AG08395 (cell line): ENCODE measurements around the gene GPR158.

Experiments
- DNase-seq: peaks from one replicate; pipeline ENCODE4 v3.0.0; 2012; ENCODE audit warnings: mixed read lengths, low spot score

Gene GPR158

DNA sequence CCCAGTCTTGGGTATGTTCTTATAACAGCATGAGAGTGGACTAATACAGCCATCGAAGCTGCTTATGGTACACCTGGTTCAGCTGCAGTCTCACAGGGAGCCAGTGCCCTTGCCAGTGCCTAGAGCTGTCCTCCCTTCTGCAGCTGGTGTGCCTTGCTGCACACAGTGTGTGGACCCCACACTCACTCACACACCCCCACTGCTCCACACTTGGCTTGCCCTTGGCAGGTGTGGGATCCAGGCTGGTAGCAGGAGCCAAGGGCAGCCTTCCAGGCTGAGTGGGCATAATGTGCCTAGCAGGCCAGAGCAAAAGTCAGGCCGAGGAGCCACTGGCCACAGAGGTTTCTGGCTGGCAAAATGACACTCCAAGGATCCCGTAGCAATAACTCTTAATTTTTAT lies 217.3 kb downstream of the GPR158 start:
- DNase-seq = no peak

DNA sequence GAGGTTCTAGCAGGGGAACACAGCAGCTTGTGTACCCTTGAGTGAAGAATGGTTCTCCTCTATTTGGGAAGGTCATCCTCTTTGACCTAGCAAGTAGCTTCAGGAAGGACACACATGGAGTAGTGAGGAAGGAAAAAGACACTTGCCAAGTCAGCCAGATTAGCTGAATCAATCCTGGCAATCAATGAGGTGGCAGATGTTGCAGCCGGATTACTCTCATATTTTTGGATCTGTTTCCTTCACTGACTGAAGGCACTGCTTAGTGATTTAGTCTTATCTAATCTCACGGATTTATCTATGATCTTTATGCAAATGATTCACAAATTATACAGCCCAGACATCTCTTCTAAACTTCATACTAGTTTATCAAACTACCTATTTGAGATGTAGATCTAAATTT lies 218.8 kb downstream of the GPR158 start:
- no peak for DNase-seq

DNA sequence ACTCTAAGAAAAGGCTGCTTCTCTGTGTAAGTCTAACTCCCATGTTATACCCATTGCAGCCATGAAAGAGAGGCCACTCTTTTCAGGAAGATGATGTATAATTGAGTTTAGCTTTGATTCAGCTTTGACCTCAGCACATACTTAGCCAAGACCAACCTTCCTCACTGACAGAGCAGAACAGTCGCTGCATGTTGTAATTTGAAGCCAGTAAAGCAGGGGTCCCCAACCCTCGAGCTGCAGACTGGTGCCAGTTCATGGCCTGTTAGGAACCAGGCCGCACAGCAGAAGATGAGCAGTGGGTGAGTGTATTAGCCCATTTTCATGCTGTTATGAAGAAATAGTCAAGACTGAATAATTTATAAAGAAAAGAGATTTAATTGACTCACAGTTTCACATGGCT lies 223.9 kb downstream of the GPR158 start:
- DNase-seq = no peak

DNA sequence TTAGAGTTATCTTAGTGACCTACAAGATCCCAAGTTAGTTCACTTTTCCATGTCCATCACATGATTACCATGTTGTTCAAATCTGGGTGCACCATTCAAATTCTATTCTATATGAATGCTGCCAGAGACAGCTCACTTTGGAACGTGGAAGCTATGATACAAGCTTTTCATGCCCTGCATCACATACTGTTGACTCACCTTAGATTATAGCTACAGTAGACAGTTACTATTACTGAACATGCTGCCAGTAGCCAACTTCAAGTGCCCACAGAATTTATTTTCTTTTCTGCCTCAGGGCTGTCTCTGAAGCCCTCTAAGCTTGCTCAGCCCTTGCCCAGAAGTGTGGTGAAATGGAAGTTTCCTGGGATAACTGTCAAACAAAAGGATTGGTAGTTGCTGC lies 231.1 kb downstream of the GPR158 start:
- no peak for DNase-seq

DNA sequence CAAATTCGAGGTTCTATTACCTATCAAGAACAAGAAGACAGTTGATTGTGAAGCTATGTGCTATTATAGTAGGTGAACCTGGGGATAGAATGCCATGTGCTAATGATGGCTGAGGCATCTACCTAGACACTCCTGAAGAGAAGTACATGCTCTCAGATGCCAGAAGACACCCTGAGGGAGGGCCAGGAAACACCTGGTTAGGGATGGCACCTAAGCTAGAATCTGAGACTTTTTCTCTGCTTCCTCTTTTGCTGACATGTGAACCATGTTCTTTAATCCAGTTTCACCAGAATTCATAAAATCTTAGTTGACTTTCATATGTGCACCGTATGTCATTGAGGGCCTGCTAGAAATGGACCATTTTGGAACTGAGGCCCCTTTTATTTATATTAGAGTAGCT lies 242.8 kb downstream of the GPR158 start:
- DNase-seq = no peak

GRCh38 chr10:25425776-25426175 lies 251.0 kb downstream of the GPR158 start:
- DNase-seq = no peak

DNA sequence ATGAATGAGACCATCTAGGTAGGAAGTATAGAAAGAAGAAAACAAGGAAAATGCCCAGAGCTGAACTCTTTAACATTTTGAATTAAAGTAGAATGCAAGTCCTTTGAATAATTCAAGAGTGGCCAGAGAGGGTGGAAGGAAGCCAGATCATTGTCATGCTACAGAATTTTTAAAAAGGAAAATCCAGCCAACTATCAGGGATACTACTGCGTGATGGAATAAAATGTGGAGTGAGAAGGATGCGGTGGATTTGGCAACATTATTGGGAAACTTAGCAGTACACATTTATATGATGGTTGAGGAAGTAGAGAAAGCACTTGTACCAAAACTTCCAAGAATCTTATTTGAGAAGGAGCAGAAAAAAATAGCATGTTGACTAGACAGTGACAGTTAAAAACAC lies 261.6 kb downstream of the GPR158 start:
- DNase-seq = no peak

DNA sequence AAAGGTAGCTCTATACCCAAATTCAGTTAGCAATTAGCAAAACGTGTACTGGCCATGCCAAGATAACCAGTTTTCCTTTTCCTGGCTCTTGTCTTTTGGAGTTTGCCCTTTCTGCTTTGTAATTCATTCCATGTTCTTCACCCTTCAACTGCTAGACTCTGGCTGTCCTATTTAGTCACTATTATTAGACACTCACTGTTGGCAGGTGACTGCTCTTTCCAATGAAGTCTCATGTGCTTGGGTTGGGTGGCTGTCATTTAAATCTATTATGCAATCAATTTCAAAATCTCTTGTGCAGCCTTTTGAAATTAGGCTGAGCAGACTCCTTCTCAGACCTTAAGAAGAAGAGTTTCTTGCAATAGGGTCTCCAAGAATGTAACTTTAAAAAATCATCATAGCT lies 266.5 kb downstream of the GPR158 start:
- no peak for DNase-seq

DNA sequence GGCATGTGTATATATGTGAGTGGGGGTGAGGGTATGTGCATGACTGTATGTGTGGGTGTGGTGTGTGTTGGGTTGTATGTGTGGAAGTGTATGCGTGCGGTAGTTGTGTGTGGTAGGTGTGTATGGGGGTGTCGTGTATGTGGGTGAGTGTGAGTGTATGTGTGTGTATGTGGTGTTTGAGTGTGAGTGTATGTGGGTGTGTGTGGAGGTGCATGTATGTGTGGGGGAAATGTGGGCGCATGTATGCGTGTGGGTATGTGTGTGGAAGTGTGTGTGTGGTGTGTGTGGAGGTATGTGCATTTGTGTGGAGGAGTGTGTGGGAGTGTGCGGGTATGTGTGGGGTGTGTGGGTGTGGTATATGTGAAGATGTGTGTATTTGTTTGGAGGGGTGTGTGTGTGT lies 269.5 kb downstream of the GPR158 start:
- no peak for DNase-seq

GRCh38 chr10:25451401-25451800 lies 276.6 kb downstream of the GPR158 start:
- DNase-seq = no peak

- no peak for DNase-seq
Measured at GRCh38 chr10:25453619-25454018, 278.8 kb downstream of the GPR158 start.

DNA sequence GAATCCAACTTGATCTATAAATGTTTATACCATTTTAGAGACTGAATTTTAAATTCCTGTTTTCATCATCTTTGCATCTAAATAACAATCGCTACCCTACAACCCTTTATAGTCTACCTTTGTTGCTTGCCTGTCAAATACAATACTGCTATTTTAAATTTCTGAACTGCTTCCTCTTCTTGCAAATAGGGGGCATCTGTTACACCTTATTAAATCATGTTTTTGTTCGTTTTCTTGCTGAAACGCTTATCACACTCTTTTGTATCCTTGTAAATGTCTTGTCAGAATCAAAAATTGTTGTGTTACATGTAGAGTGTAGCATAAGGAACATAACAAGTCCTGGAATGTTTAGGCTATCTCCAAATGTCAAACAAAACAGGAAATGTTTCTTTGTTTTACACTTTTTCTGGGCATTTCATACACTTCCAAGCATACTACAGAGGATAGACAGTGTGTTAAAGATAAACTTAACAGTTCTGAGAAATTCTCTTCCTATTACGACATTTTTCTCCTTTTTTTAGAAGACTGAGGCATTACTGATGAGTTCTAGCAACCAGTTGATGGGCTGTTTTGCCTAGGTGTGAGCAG lies 281.3 kb downstream of the GPR158 start:
- no peak for DNase-seq

DNA sequence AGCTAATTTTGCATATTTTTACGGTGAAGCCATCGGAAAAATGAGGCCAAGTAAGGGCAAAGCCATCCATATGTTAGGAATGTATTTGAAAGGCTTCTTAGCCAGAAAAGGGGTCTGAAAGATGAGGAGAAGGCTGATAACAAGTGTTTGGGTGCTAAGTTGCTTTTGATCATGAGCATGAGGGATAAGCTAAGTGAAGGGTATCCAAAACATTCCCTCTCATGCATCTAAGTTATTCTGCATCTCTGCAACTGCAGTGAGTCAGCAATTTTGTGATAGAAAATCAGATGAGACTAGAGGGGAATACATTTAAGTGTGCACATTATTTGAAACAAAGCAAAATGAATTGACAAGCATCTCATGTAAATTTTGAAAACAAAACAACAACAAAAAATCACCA lies 282.8 kb downstream of the GPR158 start:
- DNase-seq = no peak

GRCh38 chr10:25465582-25466372 lies 291.0 kb downstream of the GPR158 start:
- no peak for DNase-seq

DNA sequence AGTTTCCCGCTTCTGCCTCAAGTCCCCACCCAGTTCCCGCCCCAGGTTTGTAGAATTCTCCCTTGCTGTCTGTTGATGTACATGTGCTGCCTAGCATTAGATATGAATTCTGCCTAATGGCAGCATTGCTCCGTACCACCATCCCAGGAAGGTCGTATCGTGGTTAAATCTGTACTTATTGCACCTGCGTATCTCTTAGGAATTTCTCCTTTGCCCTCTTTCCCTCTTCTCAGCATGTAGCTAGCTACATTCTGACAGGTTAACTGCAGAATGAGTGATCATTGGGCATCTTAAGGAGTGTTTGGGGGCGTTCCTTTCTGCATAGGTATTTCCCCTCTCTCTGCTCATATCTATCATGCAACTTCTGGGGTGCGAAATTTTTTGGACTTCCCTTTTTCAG lies 293.1 kb downstream of the GPR158 start:
- no peak for DNase-seq

DNA sequence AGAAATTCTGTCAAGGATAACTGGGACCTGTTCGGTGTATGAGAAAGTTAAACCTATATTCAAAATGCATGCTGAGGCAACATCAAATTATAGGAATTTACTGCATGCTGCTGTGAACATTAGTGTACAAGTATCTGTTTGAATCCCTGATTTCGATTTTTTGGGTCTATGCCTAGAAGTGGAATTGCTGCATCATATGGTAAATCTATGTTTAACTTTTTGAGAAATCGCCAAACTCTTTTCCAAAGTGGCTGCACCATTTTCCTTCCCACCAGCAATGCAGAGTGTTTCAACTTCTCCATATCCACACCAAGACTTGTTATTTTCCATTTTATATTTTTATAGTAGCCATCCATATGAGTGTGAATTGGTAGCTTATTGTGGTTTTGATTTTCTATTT lies 306.7 kb downstream of the GPR158 start:
- no peak for DNase-seq

DNA sequence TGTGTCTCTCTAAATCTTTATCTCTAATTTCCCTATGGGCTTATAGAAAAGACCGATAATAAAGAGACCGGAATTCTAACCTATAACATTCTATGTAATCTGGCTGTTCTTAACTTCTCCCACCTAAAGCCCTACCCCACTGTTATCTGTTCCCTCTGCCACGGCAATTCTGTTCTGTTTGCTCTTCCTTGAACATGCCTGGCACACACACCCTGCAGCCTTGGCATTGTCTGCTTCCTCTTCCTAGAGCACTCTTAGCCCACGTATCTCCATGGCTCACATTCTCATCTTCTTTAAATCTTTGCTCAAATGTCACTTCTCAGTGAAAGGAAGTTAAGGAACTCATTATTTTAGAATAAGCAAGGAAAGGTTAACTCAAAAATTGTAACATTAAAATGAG lies 309.2 kb downstream of the GPR158 start:
- no peak for DNase-seq

GRCh38 chr10:25487266-25487665 lies 312.5 kb downstream of the GPR158 start:
- no peak for DNase-seq

GRCh38 chr10:25492040-25492439 lies 317.2 kb downstream of the GPR158 start:
- no peak for DNase-seq

- DNase-seq = no peak
Measured at GRCh38 chr10:25492680-25493079, 317.9 kb downstream of the GPR158 start.

DNA sequence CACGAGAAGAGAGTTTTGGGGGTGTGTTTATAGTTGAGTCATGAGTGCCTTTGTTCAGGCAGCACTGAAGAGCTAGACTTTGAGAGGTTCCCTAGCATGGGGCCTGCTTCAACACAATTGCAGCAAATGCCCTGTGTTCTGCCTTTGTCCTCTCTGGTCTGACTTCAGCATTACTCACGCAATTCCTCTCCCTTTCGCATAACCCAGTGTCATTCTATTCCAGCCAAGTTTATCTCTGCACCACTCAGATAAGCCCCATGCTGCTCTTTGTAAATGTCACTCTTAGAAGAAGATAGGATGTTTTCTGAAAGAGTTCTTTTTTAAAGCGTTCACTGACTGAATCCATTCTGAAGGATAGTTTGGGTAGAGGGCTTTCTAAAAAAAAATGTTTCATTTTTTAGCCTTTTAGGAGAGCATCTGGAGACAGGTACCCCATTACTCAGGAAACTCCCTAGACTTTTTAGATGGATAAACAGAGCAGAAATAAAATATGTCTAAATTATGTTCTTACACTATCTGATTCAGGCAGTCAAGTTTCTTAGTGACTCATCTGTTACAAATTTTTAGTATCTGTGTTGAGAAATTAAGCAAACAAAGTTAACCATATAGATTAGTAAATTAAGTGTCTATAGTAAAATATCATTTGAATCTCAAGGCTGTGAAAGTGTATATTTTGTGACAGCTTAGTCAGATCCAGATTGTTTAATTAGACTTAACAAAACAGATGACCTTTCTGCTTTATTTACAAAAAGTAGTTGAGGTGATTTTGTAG lies 318.5 kb downstream of the GPR158 start:
- no peak for DNase-seq

DNA sequence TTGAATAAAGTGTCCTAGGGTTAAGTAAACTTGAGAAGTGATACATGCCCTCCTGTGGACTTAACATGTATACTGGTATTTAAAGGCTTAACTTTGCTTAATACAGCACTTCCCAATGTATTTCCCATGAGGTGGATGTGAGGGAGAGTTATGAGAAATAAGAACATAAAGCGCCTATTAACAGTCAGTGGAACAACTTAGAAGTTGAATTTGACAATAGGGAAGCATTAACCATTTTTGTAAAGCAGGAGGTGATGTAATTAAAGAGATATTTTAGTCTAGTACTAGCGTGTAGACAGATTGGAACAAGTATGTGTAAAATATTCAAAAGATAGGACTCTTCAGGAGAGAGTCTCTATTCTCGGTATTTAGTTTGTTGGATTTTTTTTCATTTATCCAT lies 322.4 kb downstream of the GPR158 start:
- DNase-seq = no peak

DNA sequence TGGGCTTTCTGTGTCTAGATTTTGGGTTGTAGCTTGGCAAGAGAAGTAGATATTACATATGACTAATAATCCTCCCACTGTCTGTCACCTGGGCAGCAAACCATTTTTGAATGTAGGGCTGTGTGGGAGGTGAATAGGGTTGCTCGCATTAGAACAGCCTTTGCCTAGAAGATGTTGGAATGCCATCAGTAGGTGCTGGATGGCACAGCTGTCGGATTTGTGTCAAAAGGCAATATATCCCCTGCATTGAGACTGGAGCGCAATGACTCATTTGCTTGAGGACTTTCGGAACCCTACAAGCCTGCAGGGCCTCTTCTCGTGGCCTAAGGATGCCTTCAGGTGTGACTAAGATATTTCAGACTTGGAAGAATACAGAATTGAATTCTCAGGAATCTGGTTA lies 323.8 kb downstream of the GPR158 start:
- no peak for DNase-seq
